Measurements from ENCODE around the gene IL1RAP.
"Not testable (repeated sequence)": the region's sequence is repeated elsewhere in the genome, so short reads cannot be mapped to it uniquely, and the experiment has no call there.

The IL1RAP gene

GRCh38 chr3:190617185-190617584 lies 103.3 kb downstream of the IL1RAP start:
- DNase-seq, result no peak

GRCh38 chr3:190618330-190619030 lies 104.6 kb downstream of the IL1RAP start:
- DNase-seq, result no peak

DNA sequence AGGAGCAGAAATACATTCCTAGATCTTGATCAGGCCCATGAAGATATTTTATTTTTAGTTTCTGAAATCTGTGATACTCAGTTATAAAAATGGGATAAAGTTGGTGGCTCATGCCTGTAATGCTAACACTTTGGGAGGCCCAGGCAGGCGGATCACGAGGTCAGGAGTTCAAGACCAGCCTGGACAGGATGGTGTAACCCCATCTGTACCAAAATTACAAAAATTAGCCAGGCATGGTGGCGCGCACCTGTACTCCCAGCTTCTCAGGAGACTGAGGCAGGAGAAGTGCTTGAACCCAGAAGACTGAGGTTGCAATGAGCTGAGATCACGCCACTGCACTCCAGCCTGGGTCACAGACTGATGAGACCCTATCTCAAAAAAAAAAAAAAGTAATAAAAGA lies 105.5 kb downstream of the IL1RAP start:
- no peak for DNase-seq

- no peak for DNase-seq
These were observed 105.9 kb downstream of the IL1RAP start for GRCh38 chr3:190619761-190620160.

DNA sequence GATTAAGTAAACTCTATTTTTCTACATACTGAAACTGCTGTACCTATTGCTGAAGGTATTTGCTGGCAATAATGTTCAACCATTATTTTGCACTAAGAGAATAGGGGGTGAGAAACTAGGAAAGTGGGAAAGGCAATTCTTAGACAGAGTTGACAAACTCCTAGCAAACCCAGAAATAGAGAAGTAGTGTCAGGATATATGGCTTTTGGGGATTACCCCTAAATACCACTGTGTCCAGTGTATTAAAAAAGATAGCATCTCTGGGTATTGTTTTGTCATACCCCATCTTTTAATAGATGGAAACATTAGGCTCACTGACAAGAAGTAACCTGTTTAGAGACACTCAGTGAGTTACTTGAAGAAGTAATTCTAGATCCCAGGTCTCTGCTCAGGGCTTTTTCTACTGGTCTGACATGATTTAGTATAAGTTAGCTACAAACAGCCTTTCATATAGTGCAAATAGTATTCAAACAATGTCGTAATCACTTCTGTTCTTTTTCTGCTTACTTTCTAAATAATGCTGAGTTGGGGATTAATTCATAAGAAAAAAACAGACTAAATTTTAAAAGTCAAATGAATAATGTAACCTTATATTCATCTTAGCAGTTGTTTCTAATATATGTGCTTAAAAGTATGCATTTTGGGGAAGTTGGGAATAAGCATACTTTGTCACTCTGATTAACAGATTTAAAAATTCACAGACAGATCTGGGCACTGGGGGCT lies 107.2 kb downstream of the IL1RAP start:
- no peak for DNase-seq

DNA sequence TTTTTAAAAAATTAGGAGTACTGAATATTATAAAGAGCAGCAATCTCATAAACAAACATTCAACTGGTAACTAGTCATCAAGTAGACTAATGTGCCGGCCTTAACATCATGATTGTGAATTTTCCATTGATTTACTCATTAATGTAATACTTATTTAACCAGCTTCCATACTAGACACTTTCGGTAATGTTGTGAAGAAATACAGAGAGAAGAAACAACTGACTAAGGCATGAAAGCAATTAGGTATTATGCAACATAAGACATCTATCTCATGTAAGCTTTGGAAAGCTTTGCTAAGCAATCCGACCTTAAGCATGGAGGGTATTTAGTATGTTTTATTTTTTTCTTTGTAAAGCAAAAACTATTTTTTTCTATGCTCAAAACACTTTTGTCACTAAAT lies 108.0 kb downstream of the IL1RAP start:
- no peak for DNase-seq

DNA sequence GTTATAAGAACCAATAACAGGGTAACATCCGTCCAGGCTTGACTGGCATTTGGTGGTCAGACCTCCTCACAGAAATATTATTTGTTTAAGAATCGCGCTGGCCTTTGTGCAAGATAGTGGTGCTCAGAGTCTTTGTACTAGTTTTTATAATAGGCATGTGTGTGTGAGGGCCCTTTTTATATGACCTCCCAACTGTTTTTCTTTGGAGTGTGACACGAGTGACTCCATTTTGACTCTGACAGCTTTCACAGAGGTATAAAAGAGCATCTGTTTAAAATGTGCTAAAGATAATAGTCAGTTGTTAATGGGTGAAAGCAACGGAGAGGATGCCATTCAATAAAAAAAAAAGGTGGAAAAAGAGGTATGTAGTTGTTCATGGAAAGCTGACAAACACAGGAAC lies 110.4 kb downstream of the IL1RAP start:
- no peak for DNase-seq

DNA sequence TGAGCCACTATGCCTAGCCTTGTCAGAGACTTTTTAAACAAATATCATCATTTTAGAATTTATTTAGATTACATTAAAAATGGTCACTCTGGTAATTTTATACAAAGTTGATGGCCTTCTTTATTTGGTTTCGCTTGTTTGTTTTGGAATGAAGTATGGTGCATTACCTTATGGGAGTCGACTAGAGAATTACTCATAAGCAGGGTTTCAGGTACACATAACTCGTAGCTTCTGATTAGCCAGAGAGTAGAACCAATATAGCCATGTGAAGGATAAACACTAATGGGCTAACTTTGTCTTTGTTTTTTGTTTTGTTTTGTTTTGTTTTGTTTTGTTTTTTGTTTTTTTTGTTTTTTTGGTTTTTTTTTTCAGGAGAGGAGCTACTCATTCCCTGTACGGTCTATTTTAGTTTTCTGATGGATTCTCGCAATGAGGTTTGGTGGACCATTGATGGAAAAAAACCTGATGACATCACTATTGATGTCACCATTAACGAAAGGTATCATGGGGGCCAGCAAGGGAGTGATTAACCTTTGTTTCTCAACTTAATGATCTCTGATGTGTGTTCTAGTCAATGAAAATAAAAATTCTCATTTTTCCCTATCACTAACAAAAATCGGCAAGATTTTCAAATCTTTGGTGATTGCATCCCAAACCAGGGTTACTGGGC lies 113.2 kb downstream of the IL1RAP start:
- DNase-seq, result no peak

- DNase-seq, result no peak
These were observed 115.2 kb downstream of the IL1RAP start for GRCh38 chr3:190629088-190629487.

GRCh38 chr3:190631295-190631694 lies 117.4 kb downstream of the IL1RAP start:
- DNase-seq, result no peak

GRCh38 chr3:190641564-190641963 lies 127.7 kb downstream of the IL1RAP start:
- no peak for DNase-seq

DNA sequence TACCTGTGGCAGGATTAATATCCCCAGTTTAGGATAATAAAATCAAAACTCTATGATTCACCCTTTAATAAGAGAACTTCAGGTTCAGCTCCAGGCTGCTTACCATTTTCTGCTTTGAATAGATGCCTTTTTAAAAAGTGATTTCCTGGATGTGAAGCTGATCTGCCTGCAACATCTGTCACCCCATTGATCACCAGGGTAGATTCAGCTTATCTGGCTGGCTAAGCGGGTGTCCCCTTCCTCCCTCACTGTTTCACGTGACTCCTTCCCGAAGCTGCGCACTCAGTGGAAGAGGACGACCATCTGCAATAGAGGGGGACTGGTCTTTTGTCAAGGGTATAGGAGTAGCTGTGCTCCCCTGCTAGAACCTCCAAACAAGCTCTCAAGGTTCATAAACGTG lies 128.1 kb downstream of the IL1RAP start:
- no peak for DNase-seq

DNA sequence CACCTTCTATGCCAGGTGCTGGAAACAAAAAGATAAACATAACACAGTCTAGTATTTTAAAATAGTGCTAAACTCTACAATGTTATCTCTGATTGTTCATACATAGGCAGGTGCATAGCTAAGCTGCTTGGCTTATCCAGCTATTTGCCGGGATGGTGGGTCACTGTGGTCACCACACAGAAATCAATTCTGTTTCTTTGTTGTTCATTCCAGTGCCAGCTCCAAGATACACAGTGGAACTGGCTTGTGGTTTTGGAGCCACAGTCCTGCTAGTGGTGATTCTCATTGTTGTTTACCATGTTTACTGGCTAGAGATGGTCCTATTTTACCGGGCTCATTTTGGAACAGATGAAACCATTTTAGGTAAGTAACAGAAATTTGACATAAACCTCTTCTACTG lies 130.2 kb downstream of the IL1RAP start:
- DNase-seq, result no peak

GRCh38 chr3:190644766-190645165 lies 130.9 kb downstream of the IL1RAP start:
- DNase-seq, result no peak

DNA sequence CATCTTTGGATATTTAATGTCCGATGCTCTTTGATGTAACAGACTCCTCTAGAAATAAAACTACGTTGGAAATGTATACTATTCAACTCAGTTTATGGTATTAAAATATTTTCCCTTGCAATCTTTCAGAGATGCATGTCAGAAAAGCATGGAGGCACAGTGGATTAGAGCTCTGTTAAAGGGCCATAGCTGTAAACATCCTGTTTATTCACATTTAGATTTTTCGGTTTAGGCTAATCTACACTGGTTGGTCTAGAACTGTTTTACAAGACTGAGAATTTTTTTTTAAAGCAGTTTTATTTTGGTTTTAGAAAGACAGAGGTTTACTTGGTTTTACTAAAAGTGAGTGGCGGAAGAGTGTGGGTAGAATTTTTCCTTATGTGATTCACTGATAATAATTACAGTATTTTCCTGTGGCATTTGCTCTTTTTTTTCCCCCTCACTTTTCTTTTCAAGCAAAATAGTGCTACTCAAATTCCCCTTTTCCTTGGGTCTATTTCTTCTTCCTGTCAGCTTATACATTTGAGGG lies 132.1 kb downstream of the IL1RAP start:
- DNase-seq, result no peak

- DNase-seq, result no peak
These were observed 133.1 kb downstream of the IL1RAP start for GRCh38 chr3:190646996-190647395.

GRCh38 chr3:190655933-190656332 lies 142.0 kb downstream of the IL1RAP start:
- no peak for DNase-seq

DNA sequence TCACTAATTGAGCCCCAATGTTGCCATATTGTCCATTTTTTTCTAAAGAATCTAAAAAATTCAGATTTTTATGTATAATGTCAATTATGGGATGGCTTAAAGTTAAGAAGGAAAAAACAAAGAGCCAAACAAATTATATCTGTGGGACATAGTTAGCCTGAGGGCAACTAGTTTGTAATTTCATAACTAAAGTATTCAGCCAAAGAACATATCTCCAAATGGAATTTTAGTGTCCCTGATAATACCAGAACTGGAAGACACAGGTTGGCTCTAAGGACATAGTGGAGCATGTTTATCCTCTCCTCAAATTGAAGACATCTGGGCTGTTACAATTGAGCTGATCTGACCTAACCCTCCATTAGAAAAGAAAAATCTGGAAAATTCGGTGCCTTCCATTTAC lies 144.2 kb downstream of the IL1RAP start:
- no peak for DNase-seq

DNA sequence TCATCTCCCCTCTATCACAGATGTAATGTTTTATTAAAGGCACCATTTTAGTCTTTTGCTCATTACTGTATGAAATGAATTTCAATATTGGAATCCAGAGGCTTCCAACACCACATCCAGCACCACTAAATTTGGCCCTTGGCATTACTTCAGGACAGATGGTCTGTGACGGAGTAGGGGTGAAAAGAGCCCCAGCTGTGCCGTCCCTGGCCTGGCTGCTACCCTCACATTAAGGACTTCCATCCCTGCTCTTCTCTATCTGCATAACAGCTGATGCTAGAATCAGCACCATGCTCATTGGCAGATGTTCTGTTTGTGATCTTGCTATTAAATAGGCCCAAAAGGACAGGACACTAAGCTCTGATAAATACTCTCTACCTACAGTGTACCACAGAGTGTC lies 152.9 kb downstream of the IL1RAP start:
- DNase-seq, result no peak

DNA sequence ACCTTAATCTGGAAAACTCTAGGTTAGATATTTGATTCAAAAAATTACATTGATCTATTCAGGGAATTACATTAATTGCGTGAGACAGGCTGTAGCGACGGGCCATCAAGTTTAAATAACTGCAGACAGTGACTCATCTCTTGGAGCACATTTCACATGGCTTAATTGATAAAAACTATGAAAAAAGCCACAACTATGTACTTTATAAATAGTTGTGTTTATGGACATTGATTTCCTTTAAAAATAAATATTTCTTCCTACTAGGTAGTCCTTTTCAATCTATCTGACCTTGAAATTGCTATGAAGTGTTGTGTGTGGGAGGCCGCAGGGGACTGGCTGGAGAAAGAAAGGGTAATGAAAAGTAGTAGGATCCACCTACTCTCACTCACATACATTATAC lies 157.8 kb downstream of the IL1RAP start:
- no peak for DNase-seq

DNA sequence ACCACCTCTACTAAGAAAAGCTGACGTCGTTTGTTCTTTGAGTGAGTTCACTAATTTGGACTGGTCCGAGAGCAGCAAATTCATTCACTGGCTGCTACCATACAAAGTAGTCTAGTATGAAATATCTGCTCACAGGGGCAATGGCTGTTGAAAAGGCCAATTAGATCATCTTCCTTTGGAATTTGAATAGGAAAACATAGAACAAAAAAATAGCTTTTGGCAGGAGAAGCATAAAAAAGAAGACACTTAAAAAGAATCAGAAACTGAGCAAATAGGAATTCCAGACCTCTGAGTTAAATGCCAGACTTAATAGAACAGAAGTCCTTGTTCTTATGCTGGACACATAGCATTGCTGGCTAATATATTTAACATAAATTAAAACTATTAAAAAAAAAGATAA lies 159.3 kb downstream of the IL1RAP start:
- DNase-seq, result no peak

DNA sequence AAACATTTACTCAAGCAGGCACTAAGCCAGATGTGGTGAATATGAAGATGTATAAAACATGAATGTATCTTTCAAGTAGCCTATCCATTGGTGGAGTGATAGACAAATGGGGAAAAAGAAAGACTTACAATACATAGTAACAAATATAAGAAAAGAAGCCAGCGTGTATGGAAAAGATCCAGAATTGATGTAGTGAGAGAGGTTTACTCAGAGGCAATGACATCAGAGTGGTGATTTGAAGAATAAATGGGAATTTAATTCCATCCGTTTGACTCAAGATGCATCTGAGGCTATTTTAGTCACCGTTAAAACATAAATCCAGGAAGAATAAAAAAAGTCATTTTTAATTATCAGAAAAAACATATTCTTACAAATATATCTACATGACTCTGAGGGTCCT lies 162.6 kb downstream of the IL1RAP start:
- no peak for DNase-seq

DNA sequence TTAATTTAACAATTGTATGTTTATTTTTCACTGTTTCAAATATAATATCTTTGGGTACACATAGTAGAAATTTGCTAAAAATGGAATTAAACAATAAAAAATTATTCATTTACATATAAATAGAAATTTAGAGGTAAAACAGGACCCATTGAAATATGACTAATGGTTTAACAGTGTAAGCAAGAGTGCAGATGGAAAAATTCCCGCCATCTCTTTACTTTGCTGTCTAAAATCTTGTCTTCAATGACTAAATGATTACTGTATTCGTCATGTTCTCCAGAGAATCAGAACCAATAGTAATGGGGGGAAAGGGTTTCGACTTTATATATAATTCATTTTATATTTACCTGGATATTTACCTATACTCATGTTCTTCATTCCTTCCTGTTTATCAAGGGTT lies 163.1 kb downstream of the IL1RAP start:
- no peak for DNase-seq

DNA sequence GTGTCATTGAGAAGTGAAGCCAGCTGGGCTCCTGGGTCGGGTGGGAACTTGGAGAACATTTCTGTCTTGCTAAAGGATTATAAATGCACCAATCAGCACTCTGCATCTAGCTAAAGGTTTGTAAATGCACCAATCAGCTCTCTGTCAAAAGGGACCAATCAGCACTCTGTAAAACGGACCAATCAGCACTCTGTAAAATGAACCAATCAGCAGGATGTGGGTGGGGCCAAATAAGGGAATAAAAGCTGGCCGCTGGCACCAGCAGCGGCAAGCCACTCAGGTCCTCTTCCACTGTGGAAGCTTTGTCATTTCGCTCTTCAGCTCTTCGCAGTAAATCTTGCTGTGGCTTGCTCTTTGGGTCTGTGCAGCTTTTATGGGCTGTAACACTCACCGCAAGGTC lies 164.0 kb downstream of the IL1RAP start:
- DNase-seq, result not testable (repeated sequence)
